ENCODE results near the gene VPS9D1.

DNA sequence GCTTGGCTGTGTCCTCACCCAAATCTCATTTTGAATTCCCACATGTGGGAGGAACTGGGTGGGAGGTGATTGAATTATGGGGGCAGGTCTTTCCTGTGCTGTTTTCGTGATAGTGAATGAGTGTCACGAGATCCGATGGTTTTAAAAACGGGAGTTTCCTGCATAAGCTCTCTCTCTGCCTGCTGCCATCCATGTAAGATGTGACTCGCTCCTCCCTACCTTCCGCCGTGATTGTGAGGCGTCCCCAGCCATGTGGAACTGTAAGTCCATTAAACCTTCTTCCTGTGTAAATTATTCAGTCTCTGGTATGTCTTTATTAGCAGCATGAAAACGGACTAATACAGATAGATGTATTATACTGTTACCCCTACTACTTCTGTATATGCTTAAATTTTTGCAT, 59.5 kb downstream of the VPS9D1 start:
- TF ChIP-seq, protein P1, sequence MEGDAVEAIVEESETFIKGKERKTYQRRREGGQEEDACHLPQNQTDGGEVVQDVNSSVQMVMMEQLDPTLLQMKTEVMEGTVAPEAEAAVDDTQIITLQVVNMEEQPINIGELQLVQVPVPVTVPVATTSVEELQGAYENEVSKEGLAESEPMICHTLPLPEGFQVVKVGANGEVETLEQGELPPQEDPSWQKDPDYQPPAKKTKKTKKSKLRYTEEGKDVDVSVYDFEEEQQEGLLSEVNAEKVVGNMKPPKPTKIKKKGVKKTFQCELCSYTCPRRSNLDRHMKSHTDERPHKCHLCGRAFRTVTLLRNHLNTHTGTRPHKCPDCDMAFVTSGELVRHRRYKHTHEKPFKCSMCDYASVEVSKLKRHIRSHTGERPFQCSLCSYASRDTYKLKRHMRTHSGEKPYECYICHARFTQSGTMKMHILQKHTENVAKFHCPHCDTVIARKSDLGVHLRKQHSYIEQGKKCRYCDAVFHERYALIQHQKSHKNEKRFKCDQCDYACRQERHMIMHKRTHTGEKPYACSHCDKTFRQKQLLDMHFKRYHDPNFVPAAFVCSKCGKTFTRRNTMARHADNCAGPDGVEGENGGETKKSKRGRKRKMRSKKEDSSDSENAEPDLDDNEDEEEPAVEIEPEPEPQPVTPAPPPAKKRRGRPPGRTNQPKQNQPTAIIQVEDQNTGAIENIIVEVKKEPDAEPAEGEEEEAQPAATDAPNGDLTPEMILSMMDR (IDR thresholded peaks at IDR 0.05): no peak
- TF ChIP-seq POLR2A (IDR thresholded peaks at IDR 0.05): no peak
